Fibroblast of skin of left biceps (primary cell): ENCODE data around the gene PRR16.
A peak's percentile ranks its signal among the peaks of the same experiment; 100 is the strongest.

Experiments
- DNase-seq, 2 experiments: peaks; one replicate each; pipeline ENCODE4 v3.0.0-alpha.2; 2013; ENCODE audit warnings: low read depth in 2 of 2

The PRR16 gene

GRCh38 chr5:120567066-120567465, 103.0 kb downstream of the PRR16 start:
- no peak for DNase-seq

DNA sequence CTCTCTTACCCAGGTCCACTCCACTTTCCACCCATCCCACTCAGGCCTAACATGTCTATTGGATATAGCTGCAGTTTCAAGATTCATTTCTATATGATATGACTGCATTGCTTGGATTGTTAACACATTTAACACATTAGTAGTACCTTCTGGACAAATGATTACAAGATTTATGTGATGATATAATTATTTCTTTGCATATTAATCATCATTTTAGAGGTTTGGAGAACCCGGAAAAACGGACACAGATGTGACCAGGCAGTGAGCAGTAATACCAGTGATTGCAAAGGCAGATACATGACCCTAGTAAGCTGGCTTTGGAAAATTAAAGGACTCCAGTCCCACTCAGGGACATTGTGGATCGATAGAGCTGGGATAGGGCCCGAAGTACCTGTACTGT, 103.8 kb downstream of the PRR16 start:
- no peak for DNase-seq

GRCh38 chr5:120568711-120569110, 104.6 kb downstream of the PRR16 start:
- peak; percentile 5 to 8 for DNase-seq

- DNase-seq = no peak
Observed at GRCh38 chr5:120576588-120576987, 112.5 kb downstream of the PRR16 start.

- no peak for DNase-seq
Observed at GRCh38 chr5:120582635-120583034, 118.5 kb downstream of the PRR16 start.

DNA sequence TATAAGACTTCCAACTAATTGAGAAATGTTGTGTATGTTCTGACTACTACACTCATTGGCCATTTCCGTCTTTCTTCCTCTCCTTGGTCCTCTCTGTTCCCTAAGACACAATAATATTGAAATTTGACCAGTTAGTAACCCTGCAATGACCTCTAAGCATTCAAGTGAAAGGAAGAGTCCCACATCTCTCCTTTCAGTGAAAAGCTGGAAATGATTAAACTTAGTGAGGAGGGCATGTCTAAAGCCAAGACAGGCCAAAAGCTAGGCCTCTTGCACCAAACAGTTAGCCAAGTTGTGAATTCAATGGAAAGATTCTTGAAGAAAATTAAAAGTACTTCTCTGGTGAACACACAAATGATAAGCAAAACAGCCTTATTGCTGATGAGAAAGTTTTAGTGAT, 122.5 kb downstream of the PRR16 start:
- DNase-seq = no peak

GRCh38 chr5:120591911-120592310, 127.8 kb downstream of the PRR16 start:
- DNase-seq = no peak

GRCh38 chr5:120599576-120599975, 135.5 kb downstream of the PRR16 start:
- no peak for DNase-seq

- DNase-seq = no peak
Observed at GRCh38 chr5:120600639-120601038, 136.5 kb downstream of the PRR16 start.

- DNase-seq = no peak
Observed at GRCh38 chr5:120602033-120602432, 137.9 kb downstream of the PRR16 start.

DNA sequence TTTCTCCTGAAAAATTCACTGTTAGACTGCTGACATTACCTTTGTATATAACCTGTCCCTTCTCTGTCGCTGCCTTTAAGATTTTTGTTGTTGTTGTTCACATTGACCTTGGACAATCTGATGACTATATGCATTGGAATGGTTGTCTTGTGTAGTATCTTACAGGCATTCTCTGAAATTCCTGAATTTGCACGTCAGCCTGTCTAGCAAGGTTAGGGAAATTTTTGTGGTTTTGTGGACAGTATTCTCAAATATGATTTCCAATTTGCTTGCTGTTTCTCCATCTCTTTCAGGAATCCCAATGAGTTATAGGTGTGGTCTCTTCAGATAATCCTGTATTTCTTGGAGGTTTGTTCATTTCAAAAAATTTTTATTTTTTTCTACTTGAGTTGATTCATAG, 140.8 kb downstream of the PRR16 start:
- DNase-seq = peak; percentile 95 to 97

DNA sequence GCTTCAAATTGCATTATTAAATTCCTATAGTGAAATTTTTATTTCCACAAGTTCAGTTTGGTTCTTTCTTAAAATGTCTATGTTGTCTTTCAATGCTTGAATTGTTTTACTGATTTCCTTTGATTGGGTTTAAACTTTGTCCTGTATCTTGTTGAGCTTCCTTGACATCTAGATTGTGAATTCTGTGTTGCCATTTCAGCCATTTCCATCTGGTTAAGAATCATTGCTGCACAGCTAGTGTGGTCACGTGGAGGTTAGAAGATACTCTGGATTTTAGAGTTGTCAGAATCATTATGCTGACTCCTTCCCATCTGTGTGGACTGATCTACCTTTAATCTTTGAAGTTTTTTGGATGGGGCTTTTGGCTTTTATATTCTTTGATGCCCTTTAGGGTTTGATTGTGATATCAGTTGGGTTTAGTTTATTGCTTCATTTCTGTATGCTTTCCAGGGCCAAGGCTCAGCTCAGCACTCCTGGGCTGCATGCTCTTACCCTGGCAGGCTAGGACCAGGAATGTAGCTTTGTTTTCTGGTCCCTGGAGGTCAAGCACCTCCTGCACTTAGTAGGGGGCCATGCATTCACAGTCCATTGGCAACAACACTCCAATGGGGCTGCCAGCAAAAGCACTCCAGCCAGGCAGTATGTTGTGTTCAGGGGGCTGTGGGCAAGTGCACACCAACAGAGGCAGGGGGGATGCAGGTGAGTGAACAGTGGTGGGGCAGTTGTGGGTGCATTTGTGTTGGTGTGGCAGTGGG, 141.4 kb downstream of the PRR16 start:
- DNase-seq = no peak

DNA sequence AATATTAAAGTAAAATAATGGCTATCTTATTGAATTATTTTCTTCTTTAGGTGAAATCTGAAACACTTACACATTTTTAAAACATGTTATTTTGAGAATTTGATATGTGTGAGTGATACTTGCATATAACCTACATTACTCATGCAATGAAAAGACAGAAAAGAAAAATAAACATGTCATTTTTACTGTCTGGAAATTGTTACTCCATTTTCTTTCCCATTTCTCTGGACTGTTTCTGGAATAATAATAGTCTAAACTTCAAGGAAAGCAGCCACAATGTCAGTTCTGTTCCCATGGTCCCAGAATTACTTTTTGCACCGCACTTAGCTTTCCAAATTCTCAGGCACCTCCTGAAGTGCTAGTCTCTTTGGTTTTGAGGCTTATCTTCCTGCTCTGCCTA, 145.5 kb downstream of the PRR16 start:
- no peak for DNase-seq

- DNase-seq = no peak
Observed at GRCh38 chr5:120610145-120610544, 146.0 kb downstream of the PRR16 start.

- DNase-seq = no peak
Observed at GRCh38 chr5:120613729-120614128, 149.6 kb downstream of the PRR16 start.

DNA sequence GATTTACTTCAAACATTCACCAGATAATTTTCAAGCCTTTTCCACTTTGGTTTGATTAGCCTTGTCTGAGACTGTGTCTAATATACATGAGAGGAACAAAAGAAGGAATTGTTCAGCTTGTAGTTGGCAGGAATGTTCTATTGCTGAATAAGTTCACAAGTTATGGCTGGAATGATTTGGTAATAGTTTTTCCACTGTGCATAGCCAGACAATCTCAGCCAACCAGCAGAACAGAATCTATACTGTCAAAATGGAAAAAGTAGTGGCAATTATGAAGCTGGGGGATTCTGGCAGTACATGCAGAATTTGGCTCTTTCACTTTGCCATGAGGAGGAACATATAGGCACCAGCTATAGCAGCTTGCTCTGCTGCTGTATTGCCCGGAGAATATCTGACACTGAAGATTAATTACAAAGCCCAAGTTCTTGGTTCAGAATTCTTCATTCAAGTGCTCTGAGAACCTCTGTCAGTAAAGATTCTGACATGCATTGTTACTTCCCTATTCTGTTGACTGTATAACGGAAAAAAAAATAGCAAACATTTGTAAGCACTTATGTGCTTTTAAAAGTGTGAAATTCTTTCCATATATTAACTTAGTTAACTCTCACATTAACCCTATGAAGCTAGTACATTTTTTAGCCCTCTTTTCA, 150.6 kb downstream of the PRR16 start:
- DNase-seq = peak; percentile 54 to 62

- DNase-seq = peak; percentile 62 to 66
Observed at GRCh38 chr5:120615967-120616645, 152.0 kb downstream of the PRR16 start.

- DNase-seq = no peak
Observed at GRCh38 chr5:120621339-120621738, 157.2 kb downstream of the PRR16 start.

- no peak for DNase-seq
Observed at GRCh38 chr5:120624021-120624563, 160.0 kb downstream of the PRR16 start.

- no peak for DNase-seq
Observed at GRCh38 chr5:120628156-120628555, 164.1 kb downstream of the PRR16 start.

DNA sequence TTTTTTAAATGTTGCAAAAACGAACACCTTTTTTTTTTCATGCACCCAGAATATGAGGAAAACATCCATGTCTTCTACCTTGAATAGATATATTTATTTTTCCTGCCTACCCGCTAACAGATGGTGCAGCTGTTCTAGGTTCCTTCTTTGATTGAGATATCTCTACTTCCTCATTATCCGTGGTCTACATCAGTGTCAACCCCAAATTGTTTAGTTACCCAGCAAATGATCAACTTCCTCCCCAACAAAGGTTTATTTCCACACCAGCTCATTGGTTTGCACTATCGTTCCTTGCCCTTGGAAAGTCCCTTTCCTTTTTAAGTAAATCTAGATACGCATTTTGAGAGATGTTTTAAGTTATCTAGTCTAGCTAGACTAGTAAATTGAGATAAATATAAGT, 166.4 kb downstream of the PRR16 start:
- no peak for DNase-seq

- no peak for DNase-seq
Observed at GRCh38 chr5:120631611-120632010, 167.5 kb downstream of the PRR16 start.

DNA sequence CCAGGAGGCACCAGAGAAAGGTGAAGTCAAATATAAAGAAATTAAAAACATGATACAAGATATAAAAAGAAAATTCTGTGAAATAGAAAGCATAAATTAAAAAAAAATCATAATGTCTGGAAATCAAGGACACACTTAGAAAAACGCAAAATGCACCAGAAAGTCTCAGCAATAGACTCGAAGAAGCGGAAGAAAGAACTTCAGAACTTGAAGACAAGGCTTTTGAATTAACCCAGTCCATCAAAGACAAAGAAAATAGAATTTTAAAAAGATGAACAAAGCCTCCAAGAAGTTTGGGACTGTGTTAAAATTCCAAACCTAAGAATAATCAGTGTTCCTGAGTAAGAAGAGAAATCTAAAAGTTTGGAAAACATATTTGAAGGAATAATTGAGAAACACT, 168.3 kb downstream of the PRR16 start:
- no peak for DNase-seq
